ENCODE results near the gene S100P.
A peak's percentile ranks its signal among the peaks of the same experiment; 100 is the strongest.

The S100P gene

GRCh38 chr4:6727081-6727942 is 33.6 kb downstream of the S100P start:
- H3K27me3 ChIP-seq (replicated peaks) = no peaks in the 10 kb centered on the region
- H3K4me3 ChIP-seq (ENCODE audit: low read depth, low read length) = no peak overlapping the region
- H3K27ac ChIP-seq = no peak overlapping the region
- TF ChIP-seq, protein P1, sequence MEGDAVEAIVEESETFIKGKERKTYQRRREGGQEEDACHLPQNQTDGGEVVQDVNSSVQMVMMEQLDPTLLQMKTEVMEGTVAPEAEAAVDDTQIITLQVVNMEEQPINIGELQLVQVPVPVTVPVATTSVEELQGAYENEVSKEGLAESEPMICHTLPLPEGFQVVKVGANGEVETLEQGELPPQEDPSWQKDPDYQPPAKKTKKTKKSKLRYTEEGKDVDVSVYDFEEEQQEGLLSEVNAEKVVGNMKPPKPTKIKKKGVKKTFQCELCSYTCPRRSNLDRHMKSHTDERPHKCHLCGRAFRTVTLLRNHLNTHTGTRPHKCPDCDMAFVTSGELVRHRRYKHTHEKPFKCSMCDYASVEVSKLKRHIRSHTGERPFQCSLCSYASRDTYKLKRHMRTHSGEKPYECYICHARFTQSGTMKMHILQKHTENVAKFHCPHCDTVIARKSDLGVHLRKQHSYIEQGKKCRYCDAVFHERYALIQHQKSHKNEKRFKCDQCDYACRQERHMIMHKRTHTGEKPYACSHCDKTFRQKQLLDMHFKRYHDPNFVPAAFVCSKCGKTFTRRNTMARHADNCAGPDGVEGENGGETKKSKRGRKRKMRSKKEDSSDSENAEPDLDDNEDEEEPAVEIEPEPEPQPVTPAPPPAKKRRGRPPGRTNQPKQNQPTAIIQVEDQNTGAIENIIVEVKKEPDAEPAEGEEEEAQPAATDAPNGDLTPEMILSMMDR (IDR thresholded peaks at IDR 0.05; ENCODE audit: low read depth, low read length, missing control alignments) = no peak
- H3K36me3 ChIP-seq (replicated peaks) = no peaks in the 10 kb centered on the region
- DNase-seq = peak; percentile 14
- in situ Hi-C loops (cut with HindIII; ENCODE audit: low pct_ligation_motif_present, low sequenced_read_pairs) = loop anchor here (25.0 kb wide), 1 partner anchor 135 kb away; no protein-coding TSS in a partner anchor

DNA sequence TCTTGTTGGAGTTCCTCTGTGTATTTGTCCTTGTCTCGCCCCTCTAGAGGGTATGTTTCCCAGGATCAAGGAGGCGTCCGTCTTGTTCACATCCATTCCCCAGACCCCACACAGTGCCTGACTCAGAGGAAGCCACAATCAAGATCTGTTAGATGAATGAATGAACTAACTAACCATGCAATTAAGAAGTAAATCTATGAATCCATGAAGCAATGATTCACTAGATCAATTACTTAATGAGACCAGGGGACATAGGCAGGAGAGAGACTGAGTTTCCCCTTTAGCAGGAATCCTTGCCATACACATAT is 34.2 kb downstream of the S100P start:
- Histone ChIP-seq H3K4me3 (ENCODE audit: low read depth, low read length) (no peak overlapping the region), H3K27ac (no peak overlapping the region), H3K27me3 (replicated peaks) (no peaks in the 10 kb centered on the region), H3K36me3 (replicated peaks) (no peaks in the 10 kb centered on the region)
- no peak for DNase-seq
- in situ Hi-C loops (cut with HindIII; ENCODE audit: low pct_ligation_motif_present, low sequenced_read_pairs) = loop anchor here (25.0 kb wide), 1 partner anchor 134 kb away; no protein-coding TSS in a partner anchor
- TF ChIP-seq, protein P1 (IDR thresholded peaks at IDR 0.05; ENCODE audit: low read depth, low read length, missing control alignments) = no peak

GRCh38 chr4:6728320-6729029 is 34.8 kb downstream of the S100P start:
- no peak overlapping the region for H3K27ac ChIP-seq
- TF ChIP-seq, protein P1 (IDR thresholded peaks at IDR 0.05; ENCODE audit: low read depth, low read length, missing control alignments) = no peak
- no peak for DNase-seq
- no peaks in the 10 kb centered on the region for H3K27me3 ChIP-seq (replicated peaks)
- H3K36me3 ChIP-seq (replicated peaks) = no peaks in the 10 kb centered on the region
- in situ Hi-C loops (cut with HindIII; ENCODE audit: low pct_ligation_motif_present, low sequenced_read_pairs) = loop anchor here (25.0 kb wide), 1 partner anchor 134 kb away; no protein-coding TSS in a partner anchor
- H3K4me3 ChIP-seq (ENCODE audit: low read depth, low read length) = no peak overlapping the region

- Histone ChIP-seq H3K4me3 (ENCODE audit: low read depth, low read length) (no peak overlapping the region), H3K36me3 (replicated peaks) (no peaks in the 10 kb centered on the region), H3K27me3 (replicated peaks) (no peaks in the 10 kb centered on the region), H3K27ac (no peak overlapping the region)
- TF ChIP-seq, protein P1 (IDR thresholded peaks at IDR 0.05; ENCODE audit: low read depth, low read length, missing control alignments) = no peak
- in situ Hi-C loops (cut with HindIII; ENCODE audit: low pct_ligation_motif_present, low sequenced_read_pairs) = loop anchor here (25.0 kb wide), 1 partner anchor 132 kb away; no protein-coding TSS in a partner anchor
- no peak for DNase-seq
These were observed 37.1 kb downstream of the S100P start for GRCh38 chr4:6730603-6731317.

DNA sequence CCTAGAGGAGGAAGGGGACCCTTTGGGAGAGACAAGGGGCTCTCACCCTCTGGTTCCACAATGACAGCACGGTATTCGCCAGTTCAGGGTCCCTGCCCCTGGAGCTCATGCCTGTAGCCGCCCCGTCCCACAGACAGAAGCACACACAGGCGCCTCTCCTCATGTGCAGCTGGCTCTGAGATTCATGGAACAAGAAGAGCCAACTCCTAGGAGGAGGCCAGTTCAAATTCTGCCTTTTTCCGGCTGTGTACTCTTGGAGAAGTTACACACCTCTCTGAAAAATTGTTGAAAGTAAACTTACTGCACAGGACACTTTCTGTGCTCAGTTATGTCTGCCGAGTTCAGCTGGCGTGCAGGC is 37.6 kb downstream of the S100P start:
- Histone ChIP-seq H3K36me3 (replicated peaks) (no peaks in the 10 kb centered on the region), H3K27me3 (replicated peaks) (no peaks in the 10 kb centered on the region), H3K27ac (no peak overlapping the region), H3K4me3 (ENCODE audit: low read depth, low read length) (no peak overlapping the region)
- in situ Hi-C loops (cut with HindIII; ENCODE audit: low pct_ligation_motif_present, low sequenced_read_pairs) = loop anchor here (25.0 kb wide), 1 partner anchor 131 kb away; no protein-coding TSS in a partner anchor
- DNase-seq = no peak
- TF ChIP-seq, protein P1 (IDR thresholded peaks at IDR 0.05; ENCODE audit: low read depth, low read length, missing control alignments) = no peak
